HCT116 (cell line): Measurements from ENCODE around the gene AARSD1. TPM values are rescaled to one million over a fixed set of nuclear protein-coding genes. Genes with fewer than 3 reads are reported as not detected.

ENCODE experiments used
- ATAC-seq: fragments of 200-7000 bp; cut with Tn5 transposase; 2 replicates; pipeline ENCODE4 v1.9.1; 2020; ENCODE audit warnings: mild to moderate bottlenecking, moderate library complexity
- BruUV-seq: library from RNA; stranded (reverse); fragments of 400-500 nt; replicated peaks from 2 replicates; lab custom pipeline; 2021; lab: Mats Ljungman, UMichigan
- CTCF ChIA-PET: fragments of 300-600 bp; sonication (Branson Sonifier 250); formaldehyde crosslinking; loops from one replicate; lab custom pipeline; 2021; ENCODE audit warnings: antibody characterized with exemption; lab: Charles Lee
- POLR2A ChIA-PET: fragments of 300-600, 350-600 bp; sonication (Branson Sonifier 250); formaldehyde crosslinking; loops from one replicate; lab custom pipeline; 2021; ENCODE audit warnings: antibody characterized with exemption; lab: Charles Lee
- RAD21 ChIA-PET, 2 experiments: fragments of 300-600 bp; sonication (Branson Sonifier 250); formaldehyde crosslinking; loops; one replicate each; lab custom pipeline; 2023; ENCODE audit warnings: low total read pairs in 2 of 2; ENCODE audit not compliant: uncharacterized antibody in 2 of 2, unreplicated experiment in 2 of 2, low non-redundant PET in 1 of 2; lab: Charles Lee
- DNase-seq: peaks from one replicate; pipeline ENCODE4 v3.0.0-alpha.2; 2010; ENCODE audit warnings: low read depth, low spot score
- H2AFZ ChIP-seq: fragments of 200-600 bp; shearing (Covaris generic), sonication (generic); 2 replicates; pipeline ENCODE4 v1.6.1; 2017; ENCODE audit warnings: low read depth, mixed run types, mixed read lengths, antibody characterized with exemption, low read length; ENCODE audit not compliant: poor library complexity, severe bottlenecking
- H3K27ac ChIP-seq: 2 replicates; pipeline ENCODE4 v1.5.1; 2012; ENCODE audit warnings: low read depth, low read length
- H3K27me3 ChIP-seq: fragments of 200-600 bp; sonication (generic); 2 replicates; pipeline ENCODE4 v1.6.1; 2016; ENCODE audit warnings: mixed run types, low read length, mixed read lengths; ENCODE audit not compliant: insufficient read depth
- H3K36me3 ChIP-seq, 2 experiments: fragments of 200-500 bp in 1 of 2; fragments of 200-600 bp in 1 of 2; sonication (Bioruptor generic) in 1 of 2; sonication (generic) in 1 of 2; 2 replicates each; pipeline versions ENCODE4 v1.5.1 to v1.6.1; 2014 to 2016; ENCODE audit warnings: low read length in 2 of 2, inconsistent platforms in 1 of 2, mixed read lengths in 1 of 2, mixed run types in 1 of 2; ENCODE audit not compliant: insufficient read depth in 2 of 2, control insufficient read depth in 1 of 2
- H3K4me1 ChIP-seq, 2 experiments: fragments of 200-600 bp in 1 of 2; sonication (generic) in 1 of 2; 2 replicates each; pipeline versions ENCODE4 v1.5.1 to v1.6.1; 2012 to 2017; ENCODE audit warnings: low read length in 2 of 2, inconsistent platforms in 1 of 2, mild to moderate bottlenecking in 1 of 2, mixed read lengths in 1 of 2, mixed run types in 1 of 2, moderate library complexity in 1 of 2; ENCODE audit not compliant: insufficient read depth in 2 of 2, control insufficient read depth in 1 of 2
- H3K4me2 ChIP-seq: fragments of 200-600 bp; sonication (generic); 2 replicates; pipeline ENCODE4 v1.6.1; 2017; ENCODE audit warnings: mixed run types, low read length, mixed read lengths
- H3K4me3 ChIP-seq, 2 experiments: fragments of 200-600 bp in 1 of 2; sonication (generic) in 1 of 2; replicated peaks in 1 of 2; 2 replicates each; pipeline ENCODE4 v1.5.1; 2011 to 2016; ENCODE audit warnings: low read length in 2 of 2, control low read depth in 1 of 2, low read depth in 1 of 2, mild to moderate bottlenecking in 1 of 2, mixed read lengths in 1 of 2, mixed run types in 1 of 2
- H3K79me2 ChIP-seq: fragments of 200-600 bp; sonication (generic); 2 replicates; pipeline ENCODE4 v1.6.1; 2017; ENCODE audit warnings: mild to moderate bottlenecking, mixed run types, low read length, moderate library complexity, mixed read lengths; ENCODE audit not compliant: insufficient read depth
- H3K9ac ChIP-seq: fragments of 200-600 bp; sonication (generic); 2 replicates; pipeline ENCODE4 v1.6.1; 2016; ENCODE audit warnings: low read length, mixed read lengths
- H3K9me2 ChIP-seq: fragments of 200-600 bp; sonication (generic), shearing (Covaris generic); 2 replicates; pipeline ENCODE4 v1.6.1; 2017; ENCODE audit warnings: mixed run types, mild to moderate bottlenecking, moderate library complexity; ENCODE audit not compliant: insufficient read depth
- H3K9me3 ChIP-seq, 2 experiments: fragments of 200-500 bp in 1 of 2; fragments of 200-600 bp in 1 of 2; sonication (Bioruptor generic) in 1 of 2; sonication (generic) in 1 of 2; 2 replicates each; pipeline ENCODE4 v1.6.1; 2014 to 2017; ENCODE audit warnings: low read length in 2 of 2, mixed read lengths in 2 of 2, inconsistent platforms in 1 of 2, low read depth in 1 of 2, mild to moderate bottlenecking in 1 of 2, mixed run types in 1 of 2, moderate library complexity in 1 of 2; ENCODE audit not compliant: control insufficient read depth in 1 of 2, insufficient read depth in 1 of 2
- H4K20me1 ChIP-seq: fragments of 200-600 bp; sonication (generic), shearing (Covaris generic); 2 replicates; pipeline ENCODE4 v1.6.1; 2017; ENCODE audit warnings: mixed run types, mild to moderate bottlenecking, moderate library complexity; ENCODE audit not compliant: insufficient read depth
- CBX3 ChIP-seq: IDR thresholded peaks from 2 replicates; pipeline ENCODE4 v1.6.1; 2012; ENCODE audit warnings: low read depth
- ELF1 ChIP-seq: IDR thresholded peaks from 2 replicates; pipeline ENCODE4 v1.6.1; 2012; ENCODE audit warnings: low read depth, borderline replicate concordance
- EZH2phosphoT487 ChIP-seq: fragments of 200-600 bp; IDR thresholded peaks from 2 replicates; pipeline ENCODE4 v1.6.1; 2018; ENCODE audit warnings: antibody characterized with exemption, borderline replicate concordance
- FOSL1 ChIP-seq: IDR thresholded peaks from 2 replicates; pipeline ENCODE4 v1.6.1; 2012; ENCODE audit warnings: low read depth
- RAD21 ChIP-seq: IDR thresholded peaks from 2 replicates; pipeline ENCODE4 v1.6.1; 2012; ENCODE audit warnings: low read depth, mild to moderate bottlenecking
- intact Hi-C: fragments of 100-400 bp; cut with micrococcal nuclease; formaldehyde crosslinking; loops from 2 replicates; pipeline ENCODE4 v1.10.0; 2022
- total RNA-seq: library from RNA; stranded (reverse); gene quantifications from one replicate; pipeline ENCODE4 v1.2.1, GENCODE V29; 2021; ENCODE audit not compliant: unreplicated experiment
- TF ChIP-seq, protein P1 (sequence below), 3 experiments: fragments of 200-600 bp in 1 of 3; sonication (generic) in 1 of 3; IDR thresholded peaks in 2 of 3; conservative IDR thresholded peaks in 1 of 3; 2 replicates each; pipeline ENCODE4 v1.5.1; 2012 to 2017; ENCODE audit warnings: low read depth in 2 of 3, low read length in 2 of 3, antibody characterized with exemption in 1 of 3, borderline replicate concordance in 1 of 3, control low read depth in 1 of 3, mild to moderate bottlenecking in 1 of 3, mixed read lengths in 1 of 3, mixed run types in 1 of 3, moderate library complexity in 1 of 3; ENCODE audit not compliant: insufficient read depth in 1 of 3

AARSD1 gene
- total RNA-seq, 1 experiment from 2014 or later: 65.9 TPM

DNA sequence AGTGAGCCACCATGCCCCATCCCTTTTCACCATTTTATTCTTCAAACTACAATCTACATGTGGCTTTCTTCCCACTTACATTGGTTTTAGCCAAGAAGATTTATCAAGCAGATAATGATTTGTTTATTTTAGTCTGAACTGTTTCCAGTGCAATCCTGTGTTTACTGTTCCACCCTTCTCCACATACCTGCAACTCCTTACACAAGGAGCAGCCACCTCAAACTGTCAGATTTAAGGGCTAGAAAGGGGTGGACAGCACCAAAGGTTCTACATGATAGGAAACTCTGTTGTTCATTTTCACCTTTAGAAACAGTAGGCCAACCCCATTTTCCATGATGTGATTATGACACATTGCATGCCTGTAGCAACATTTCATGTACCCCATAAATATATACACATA lies 18.0 kb upstream of the AARSD1 start:
- CTCF ChIA-PET: no interaction called here
- TF ChIP-seq FOSL1 (no peak), ELF1 (no peak), RAD21 (no peak), EZH2phosphoT487 (no peak), CBX3 (no peak)
- TF ChIP-seq, protein P1, sequence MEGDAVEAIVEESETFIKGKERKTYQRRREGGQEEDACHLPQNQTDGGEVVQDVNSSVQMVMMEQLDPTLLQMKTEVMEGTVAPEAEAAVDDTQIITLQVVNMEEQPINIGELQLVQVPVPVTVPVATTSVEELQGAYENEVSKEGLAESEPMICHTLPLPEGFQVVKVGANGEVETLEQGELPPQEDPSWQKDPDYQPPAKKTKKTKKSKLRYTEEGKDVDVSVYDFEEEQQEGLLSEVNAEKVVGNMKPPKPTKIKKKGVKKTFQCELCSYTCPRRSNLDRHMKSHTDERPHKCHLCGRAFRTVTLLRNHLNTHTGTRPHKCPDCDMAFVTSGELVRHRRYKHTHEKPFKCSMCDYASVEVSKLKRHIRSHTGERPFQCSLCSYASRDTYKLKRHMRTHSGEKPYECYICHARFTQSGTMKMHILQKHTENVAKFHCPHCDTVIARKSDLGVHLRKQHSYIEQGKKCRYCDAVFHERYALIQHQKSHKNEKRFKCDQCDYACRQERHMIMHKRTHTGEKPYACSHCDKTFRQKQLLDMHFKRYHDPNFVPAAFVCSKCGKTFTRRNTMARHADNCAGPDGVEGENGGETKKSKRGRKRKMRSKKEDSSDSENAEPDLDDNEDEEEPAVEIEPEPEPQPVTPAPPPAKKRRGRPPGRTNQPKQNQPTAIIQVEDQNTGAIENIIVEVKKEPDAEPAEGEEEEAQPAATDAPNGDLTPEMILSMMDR (IDR thresholded peaks at IDR 0.05 in 2 of 3, conservative IDR thresholded peaks at IDR 0.05 in 1 of 3; ENCODE audit: borderline replicate concordance in 1 of 3, insufficient read depth in 1 of 3, low read depth in 2 of 3, low read length in 2 of 3): no peak
- H3K36me3 ChIP-seq: peaks cover 13 to 15% of the 10 kb centered on the region in 2 experiments; a peak in 3 of 4 replicates
- H3K4me2 ChIP-seq: peak overlapping the region; percentile 93; the same call in 1 of the 2 replicates
- POLR2A ChIA-PET: interaction anchor here (0.8 kb wide), 1 partner anchor 16 kb away, joined by 4 read pairs; the partner anchor contains the start of gene RPL27
- no peak overlapping the region for H2AFZ ChIP-seq
- H3K4me3 ChIP-seq: no peak overlapping the region
- peaks cover 40% of the 10 kb centered on the region for H3K79me2 ChIP-seq
- BruUV-seq: no TSS peak
- H3K4me1 ChIP-seq: peaks cover 10 to 23% of the 10 kb centered on the region in 2 experiments; a peak in 3 of 4 replicates
- H3K9me2 ChIP-seq: no peaks in the 10 kb centered on the region
- H3K9me3 ChIP-seq: no peaks in the 10 kb centered on the region
- intact Hi-C loops: no loop called here
- ATAC-seq: no peak
- H3K9ac ChIP-seq: no peak overlapping the region
- no peak for DNase-seq
- H3K27ac ChIP-seq: no peak overlapping the region
- RAD21 ChIA-PET: no interaction called here
- H4K20me1 ChIP-seq: no peaks in the 10 kb centered on the region
- H3K27me3 ChIP-seq: no peaks in the 10 kb centered on the region
